ENCODE measurements around the gene GRB10.
A peak's percentile ranks its signal among the peaks of the same experiment; 100 is the strongest.

GRB10 gene

GRCh38 chr7:50629238-50629901 is 153.3 kb downstream of the GRB10 start:
- no peak for DNase-seq

GRCh38 chr7:50628434-50629084 is 154.1 kb downstream of the GRB10 start:
- no peak for DNase-seq

GRCh38 chr7:50627824-50628361 is 154.8 kb downstream of the GRB10 start:
- DNase-seq = no peak

GRCh38 chr7:50626286-50626685 is 156.4 kb downstream of the GRB10 start:
- DNase-seq = no peak

- DNase-seq = no peak
Measured at GRCh38 chr7:50625360-50625759, 157.3 kb downstream of the GRB10 start.

DNA sequence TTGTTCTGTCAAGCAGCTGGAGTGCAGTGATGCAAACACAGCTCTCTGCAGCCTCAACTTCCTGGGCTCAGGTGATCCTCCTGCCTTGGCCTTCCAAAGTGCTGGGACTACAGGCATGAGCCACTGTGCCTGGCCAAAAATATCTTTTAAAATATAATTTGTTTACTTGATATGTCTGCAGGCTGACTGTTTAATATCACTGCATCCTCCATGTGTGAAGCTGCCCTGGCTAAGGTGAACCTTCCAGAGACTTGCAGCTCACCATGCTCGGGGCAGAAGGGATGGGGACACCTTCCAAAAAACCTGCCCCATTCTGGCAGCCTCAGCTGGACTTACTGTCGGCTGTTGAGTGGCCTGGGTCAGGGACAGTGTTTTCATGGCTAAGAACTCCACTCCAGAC is 159.9 kb downstream of the GRB10 start:
- DNase-seq = no peak

- DNase-seq = no peak
Measured at GRCh38 chr7:50621973-50622490, 160.7 kb downstream of the GRB10 start.

DNA sequence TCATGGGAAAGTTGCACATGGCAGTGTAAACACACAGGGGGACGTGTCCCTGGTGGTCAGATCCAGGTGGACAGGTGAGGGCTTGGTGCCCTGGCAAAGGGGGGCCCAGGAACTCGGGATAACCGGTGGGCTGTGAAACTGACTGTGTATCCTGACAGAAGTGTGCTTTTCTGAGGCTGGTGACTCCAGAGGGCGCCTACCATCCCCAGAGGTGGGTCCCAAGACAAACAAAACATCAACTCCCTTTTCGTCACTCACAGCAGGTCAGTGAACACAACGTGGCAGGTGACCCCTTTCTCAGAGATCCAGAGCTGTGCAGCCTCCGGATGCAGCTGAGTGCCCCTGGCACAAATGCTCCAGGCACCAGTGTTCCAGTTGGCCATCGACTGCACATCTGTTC is 161.5 kb downstream of the GRB10 start:
- no peak for DNase-seq

GRCh38 chr7:50620433-50620832 is 162.3 kb downstream of the GRB10 start:
- DNase-seq = no peak

- DNase-seq = no peak
Measured at GRCh38 chr7:50619684-50620083, 163.0 kb downstream of the GRB10 start.

- no peak for DNase-seq
Measured at GRCh38 chr7:50618281-50618680, 164.4 kb downstream of the GRB10 start.

- no peak for DNase-seq
Measured at GRCh38 chr7:50615519-50616080, 167.1 kb downstream of the GRB10 start.

GRCh38 chr7:50614721-50615518 is 167.8 kb downstream of the GRB10 start:
- DNase-seq = peak; percentile 56

- DNase-seq = peak; percentile 45
Measured at GRCh38 chr7:50613473-50613872, 169.2 kb downstream of the GRB10 start.

DNA sequence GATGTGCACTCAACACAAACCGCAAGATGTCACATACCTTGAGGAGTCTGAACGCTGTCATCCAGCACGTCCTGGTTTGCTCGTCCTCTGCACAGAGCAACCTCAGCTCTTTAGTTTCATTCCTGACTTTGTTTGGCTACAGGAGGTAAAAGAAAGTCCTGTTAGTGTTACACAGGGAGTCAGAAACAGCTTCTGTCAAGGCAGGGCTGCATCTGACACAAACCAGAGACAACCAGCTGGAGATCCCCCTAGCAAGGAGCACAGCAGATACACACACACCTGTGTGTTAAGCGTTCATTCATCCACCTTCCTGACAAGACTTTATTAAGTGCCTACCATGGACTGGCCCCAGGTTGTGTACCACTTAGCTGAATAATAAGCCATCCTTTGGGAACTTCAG is 170.0 kb downstream of the GRB10 start:
- DNase-seq = peak; percentile 53

DNA sequence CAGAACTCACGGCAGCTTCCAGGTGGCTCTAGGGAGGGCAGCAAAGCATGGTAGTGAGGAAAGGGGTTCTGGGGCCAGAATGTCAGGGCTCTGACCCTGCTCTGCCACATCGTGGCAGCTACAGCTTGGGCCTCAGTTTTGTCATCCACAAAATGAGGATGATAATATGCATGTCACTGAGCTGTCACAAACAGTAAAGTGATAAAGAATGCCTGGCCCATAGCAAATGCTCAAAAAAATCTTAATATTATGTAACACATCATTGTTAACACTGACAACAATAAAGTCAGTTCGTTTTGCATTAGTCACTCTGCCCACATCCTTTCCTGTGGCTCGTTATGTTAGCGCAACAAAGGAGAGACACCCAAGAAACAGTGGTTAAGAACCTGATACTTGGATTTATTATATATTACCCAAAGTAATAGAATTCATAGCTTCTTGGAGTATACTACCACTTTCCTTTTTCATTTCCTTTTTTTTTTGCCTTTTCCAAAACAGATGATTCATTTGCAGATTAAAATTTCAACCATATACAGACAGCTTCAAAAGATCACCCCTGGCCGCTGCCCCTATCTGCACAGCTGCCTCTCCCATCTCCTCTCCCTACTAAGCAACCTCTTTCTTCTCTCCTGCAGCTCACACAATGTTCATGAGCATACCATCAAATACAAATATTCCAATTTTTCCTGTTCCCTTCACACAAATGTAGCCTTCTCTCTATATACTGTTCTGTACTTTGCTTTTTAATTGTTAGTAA is 172.0 kb downstream of the GRB10 start:
- peak; percentile 56 for DNase-seq

GRCh38 chr7:50608196-50608906 is 174.3 kb downstream of the GRB10 start:
- peak; percentile 53 for DNase-seq

DNA sequence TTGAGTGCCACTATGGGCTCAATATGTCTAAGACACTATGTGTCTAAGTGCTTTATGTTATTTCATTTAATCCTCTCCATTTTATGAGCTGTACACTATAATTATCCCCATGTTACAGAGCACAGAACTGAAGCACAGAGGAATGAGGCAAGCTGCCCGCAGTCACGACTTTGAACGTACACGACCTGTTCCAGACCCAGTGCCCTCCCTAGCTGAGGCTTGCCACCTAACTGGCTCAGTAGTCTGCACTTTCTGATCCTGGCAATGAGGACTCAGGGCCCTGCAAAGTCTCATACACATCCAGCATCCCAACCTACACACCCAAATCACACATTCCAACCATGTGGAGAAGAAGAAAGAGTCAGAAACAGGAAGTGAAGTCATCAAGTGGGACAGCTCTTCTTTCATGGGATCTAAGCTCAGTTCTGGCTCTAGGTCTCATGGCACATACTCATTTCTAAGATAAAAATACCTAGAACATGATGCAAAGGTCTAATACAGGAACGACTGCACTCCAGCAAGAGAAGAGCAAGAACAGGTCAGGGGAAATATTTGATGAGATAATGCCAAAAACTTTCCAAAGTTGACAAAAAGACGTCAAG is 175.1 kb downstream of the GRB10 start:
- DNase-seq = no peak

- DNase-seq = no peak
Measured at GRCh38 chr7:50605059-50605458, 177.6 kb downstream of the GRB10 start.

DNA sequence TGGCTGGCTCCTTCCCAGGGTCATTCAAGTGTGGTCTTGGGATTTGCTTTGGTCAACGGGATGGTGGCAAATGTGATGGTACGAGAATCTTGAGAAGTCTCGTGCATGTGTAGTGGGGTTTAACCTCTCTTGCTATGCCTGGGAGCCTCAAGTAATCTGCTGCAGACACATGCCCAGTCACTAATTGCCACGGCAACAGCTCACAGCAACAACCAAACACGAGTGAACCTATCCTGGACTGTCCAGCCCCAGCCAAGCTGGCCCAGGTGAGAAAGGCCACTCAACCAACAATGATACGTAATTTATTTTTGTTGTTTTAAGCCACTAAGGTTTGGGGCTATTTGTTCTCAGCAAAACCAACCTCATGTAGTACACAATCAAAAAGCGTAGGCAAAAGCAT is 179.4 kb downstream of the GRB10 start:
- DNase-seq = no peak

DNA sequence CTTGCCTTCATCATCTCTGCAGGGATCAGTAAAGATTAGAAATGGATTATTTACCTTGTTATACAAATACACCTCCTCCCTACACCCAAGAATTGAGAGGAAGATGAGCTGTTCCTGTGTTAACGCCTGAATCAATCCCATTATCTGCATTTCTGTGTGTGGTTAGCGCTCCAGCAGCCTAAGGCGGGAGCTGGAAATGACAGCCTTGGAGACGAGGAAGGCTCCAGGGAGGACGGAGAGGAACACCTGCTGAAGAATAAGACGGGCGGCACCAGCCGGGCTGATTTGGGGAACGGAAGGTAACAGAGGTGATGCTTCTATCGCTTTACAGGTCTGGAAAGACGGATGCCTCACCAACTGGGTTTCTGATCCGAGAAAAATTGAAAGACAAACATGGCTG is 183.3 kb downstream of the GRB10 start:
- DNase-seq = no peak

Measured in activated CD8-positive, alpha-beta memory T cell treated with anti-CD3 and anti-CD28 coated beads for 24 hours (primary cell).